ENCODE results near the gene BTBD18.

Gene BTBD18

GRCh38 chr11:57776577-57777210 is 25.1 kb upstream of the BTBD18 start:
- no peak for DNase-seq (ENCODE audit: low read depth in 4 of 4, low spot score in 1 of 4)

GRCh38 chr11:57776031-57776521 is 24.5 kb upstream of the BTBD18 start:
- DNase-seq (ENCODE audit: low read depth in 4 of 4, low spot score in 1 of 4): no peak

- DNase-seq (ENCODE audit: low read depth in 4 of 4, low spot score in 1 of 4): no peak
These were observed 23.9 kb upstream of the BTBD18 start for GRCh38 chr11:57775491-57775890.

DNA sequence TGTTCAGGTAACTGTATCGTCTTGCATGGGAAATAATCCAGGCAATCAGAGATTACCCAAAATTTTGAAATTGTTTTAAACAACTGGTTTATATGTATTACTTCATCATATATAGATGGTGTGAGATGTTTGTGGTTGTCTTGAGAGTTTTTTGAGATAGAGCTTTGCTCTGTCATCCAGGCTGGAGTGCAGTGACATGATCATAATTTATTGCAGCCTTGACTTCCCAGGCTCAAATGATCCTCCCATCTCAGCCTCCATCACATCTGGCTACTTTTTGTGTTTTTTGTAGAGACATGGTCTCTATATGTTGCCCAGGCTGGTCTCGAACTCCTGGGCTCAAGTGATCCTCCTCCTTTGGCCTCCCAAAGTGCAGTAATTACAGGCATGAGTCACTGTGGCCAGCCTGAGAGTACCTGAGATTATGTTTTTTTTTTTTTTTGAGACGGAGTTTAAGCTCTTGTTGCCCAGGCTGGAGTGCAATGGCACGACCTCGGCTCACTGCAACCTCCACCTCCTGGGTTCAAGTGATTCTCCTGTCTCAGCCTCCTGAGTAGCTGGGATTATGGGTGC is 21.5 kb upstream of the BTBD18 start:
- no peak for DNase-seq (ENCODE audit: low read depth in 4 of 4, low spot score in 1 of 4)

DNA sequence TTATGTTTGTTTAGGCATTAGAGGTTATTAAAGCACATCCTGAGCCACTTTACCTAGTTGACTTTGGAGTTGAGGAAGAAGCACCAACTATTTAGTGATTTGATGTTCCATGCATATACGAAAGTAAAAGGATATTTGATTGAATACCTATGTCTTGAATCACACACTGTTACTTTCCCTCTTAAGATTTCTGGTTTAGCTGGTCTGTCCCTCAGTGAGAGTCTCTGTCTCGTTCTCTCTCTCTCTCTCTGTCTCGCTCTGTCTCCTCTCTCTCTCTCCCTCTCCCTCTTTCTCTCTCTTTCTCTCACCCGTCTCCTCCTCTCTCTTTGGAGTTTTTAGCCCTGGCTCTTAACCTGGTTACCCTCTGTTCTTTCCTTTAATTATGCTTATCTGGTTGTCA is 20.9 kb upstream of the BTBD18 start:
- no peak for DNase-seq (ENCODE audit: low read depth in 4 of 4, low spot score in 1 of 4)

DNA sequence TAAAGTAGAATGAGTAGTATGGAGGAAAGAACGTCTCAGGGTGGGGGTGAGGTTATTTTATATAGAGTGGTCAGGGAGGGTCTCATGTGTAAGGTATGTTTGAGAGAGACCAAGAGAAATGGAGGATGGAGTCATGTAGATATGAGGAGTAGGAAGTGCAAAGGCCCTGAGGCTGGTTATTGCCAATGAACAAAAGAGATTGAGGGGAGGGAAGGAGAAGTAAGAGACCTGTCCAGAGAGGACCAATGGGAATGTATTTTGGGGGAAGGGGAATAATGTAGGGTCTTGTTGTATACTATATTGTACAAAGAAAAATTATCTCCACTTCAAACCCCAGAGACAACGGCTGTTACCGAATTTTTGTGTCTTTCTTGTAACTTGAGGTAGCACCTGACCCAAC is 19.7 kb upstream of the BTBD18 start:
- no peak for DNase-seq (ENCODE audit: low read depth in 4 of 4, low spot score in 1 of 4)

DNA sequence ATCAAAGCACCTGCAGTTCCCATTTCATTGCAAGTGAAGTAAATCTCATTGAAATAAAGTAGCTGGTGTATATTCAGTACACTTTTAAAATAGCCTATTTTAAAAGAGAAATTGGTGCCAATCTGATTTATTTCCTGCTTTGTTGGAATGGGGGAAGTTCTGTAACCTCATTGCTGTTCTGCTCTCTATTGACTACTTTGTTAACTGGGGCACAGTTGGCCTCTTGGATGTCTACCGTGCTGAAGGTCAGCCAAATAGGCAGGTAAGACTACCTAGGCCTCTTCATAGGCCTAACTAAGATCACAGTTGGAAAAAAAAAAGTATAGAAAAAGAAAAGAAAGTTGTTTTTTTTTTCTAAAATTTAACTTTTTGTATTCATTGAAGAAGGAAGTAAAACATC is 19.2 kb upstream of the BTBD18 start:
- DNase-seq (ENCODE audit: low read depth in 4 of 4, low spot score in 1 of 4): no peak

- no peak for DNase-seq (ENCODE audit: low read depth in 4 of 4, low spot score in 1 of 4)
These were observed 13.4 kb upstream of the BTBD18 start for GRCh38 chr11:57764972-57765371.

DNA sequence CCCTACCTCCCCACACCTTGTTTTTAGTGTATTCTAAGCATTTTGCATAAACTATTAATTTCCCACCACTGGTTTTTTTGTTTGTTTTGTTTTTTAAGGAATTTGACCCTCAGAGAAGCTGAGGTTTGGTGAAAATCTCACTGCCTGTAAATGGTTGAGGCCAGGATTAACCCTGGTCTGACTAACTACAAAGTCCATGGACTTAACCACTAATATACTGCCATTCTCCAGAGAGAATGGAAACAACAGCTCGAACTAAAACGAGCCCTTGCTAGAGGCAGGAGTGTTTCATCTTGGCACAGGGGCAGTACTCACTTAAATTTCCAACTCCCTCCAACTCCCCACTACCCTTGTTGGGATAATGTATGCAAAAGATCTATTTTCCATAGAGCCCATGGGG is 12.9 kb upstream of the BTBD18 start:
- no peak for DNase-seq (ENCODE audit: low read depth in 4 of 4, low spot score in 1 of 4)

GRCh38 chr11:57764021-57764420 is 12.4 kb upstream of the BTBD18 start:
- DNase-seq (ENCODE audit: low read depth in 4 of 4, low spot score in 1 of 4): no peak

DNA sequence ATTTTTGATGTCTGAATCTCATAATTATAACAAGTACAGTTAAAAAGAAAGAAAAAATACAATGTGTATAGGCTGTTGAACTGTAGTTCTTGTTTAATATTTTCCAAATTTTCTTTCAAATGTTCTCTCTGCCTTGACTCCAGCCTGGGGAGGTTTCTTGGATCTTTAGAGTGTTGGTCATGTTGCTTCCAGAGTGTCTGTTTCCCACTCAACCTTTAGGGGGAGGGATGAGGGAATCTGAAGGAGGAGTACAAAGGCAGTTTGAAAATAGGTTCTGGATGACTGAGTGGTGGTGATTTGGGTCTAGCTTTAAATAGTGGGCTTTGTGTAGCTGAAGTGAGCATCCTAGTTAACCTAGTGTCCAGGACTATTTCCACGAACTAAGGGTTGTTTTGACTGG is 11.9 kb upstream of the BTBD18 start:
- no peak for DNase-seq (ENCODE audit: low read depth in 4 of 4, low spot score in 1 of 4)

- DNase-seq (ENCODE audit: low read depth in 4 of 4, low spot score in 1 of 4): no peak
These were observed 10.7 kb upstream of the BTBD18 start for GRCh38 chr11:57762235-57762861.

GRCh38 chr11:57761301-57762234 is 9.9 kb upstream of the BTBD18 start, which contains the start of gene CTNND1:
TSS of gene CTNND1 (plus strand) at chr11:57761802. CDS start at chr11:57791479, 29,677 bp downstream.
- no peak for DNase-seq (ENCODE audit: low read depth in 4 of 4, low spot score in 1 of 4)

DNA sequence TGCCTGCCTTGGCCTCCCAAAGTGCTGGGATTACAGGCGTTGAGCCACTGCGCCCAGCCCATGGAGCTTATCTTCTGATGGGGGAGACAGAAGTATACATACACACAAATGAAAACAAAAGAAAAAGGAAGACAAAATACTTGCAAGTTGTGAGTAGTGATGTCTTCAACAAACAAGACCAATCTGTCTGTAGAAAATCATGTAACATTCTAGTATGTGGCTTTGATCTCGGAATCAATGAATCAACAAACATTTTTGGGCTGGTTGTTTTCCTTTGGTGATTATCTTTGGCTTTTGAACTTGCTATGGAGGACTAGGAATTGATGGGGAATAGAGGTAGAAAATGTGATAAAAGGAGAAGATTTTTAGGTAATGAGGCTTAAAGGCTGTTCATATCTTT is 6.6 kb upstream of the BTBD18 start:
- no peak for DNase-seq (ENCODE audit: low read depth in 4 of 4, low spot score in 1 of 4)

DNA sequence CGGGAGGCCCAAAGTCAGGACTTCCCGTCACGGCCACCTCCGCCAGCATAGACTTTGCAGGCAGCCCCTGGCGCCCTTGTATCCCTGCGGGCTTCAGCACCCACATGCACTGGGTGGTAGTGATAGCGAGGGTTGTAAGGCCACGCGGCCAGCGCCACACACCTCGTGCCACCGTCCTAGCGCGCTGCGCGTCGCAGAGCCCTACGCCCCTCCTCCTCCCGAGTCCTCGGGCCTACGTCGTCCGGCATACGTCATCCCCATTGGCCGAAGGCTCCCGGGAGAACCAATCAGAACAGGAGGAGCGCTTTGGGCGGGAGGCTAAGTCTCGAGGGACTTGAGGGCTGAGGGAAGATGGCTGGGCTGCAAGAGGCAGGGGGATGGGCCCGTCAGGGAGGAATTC is 1.3 kb upstream of the BTBD18 start:
- DNase-seq (ENCODE audit: low read depth in 4 of 4, low spot score in 1 of 4): no peak

GRCh38 chr11:57751176-57751575 is 443 bp downstream of the BTBD18 start:
- DNase-seq (ENCODE audit: low read depth in 4 of 4, low spot score in 1 of 4): no peak

DNA sequence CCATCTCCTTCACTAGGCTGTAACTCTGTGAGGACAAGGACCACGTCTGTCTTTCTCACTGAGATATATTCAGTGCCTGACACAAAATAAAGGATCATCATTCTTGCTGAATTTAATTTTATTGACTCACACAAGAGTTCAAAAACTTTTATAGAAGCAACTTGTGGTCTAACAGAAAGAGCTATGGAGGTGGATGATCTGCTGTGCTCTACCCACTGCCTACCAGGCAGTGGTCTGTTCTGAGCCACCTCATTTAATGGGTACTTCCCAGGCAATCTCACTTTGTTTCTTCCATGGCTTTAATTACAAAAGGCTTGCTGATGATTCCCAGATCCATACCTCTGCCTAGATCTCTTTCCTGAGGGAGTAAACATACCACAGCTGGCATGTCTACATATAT is 4.7 kb downstream of the BTBD18 start:
- no peak for DNase-seq (ENCODE audit: low read depth in 4 of 4, low spot score in 1 of 4)

DNA sequence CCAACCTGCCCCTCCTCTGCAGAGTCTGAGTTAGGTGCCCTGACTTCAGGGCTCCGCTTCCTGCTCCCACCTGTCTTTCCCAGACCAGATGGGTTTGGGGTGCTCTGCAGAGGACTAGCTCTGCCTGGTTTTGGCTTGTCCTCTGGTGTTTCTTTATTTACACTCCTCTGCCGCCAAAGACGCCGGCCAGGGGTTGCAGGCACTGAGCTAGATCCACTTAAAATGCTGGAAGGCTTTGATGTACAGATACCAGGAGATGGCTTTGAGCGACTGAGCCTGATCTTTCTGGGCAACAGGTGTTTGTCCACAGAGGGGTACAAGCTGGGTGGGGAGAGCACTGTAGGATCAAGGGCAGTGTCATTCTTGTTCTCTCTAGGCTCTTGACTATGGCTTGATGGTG is 6.4 kb downstream of the BTBD18 start:
- DNase-seq (ENCODE audit: low read depth in 4 of 4, low spot score in 1 of 4): no peak

GRCh38 chr11:57744357-57744756 is 7.3 kb downstream of the BTBD18 start:
- DNase-seq (ENCODE audit: low read depth in 4 of 4, low spot score in 1 of 4): no peak

DNA sequence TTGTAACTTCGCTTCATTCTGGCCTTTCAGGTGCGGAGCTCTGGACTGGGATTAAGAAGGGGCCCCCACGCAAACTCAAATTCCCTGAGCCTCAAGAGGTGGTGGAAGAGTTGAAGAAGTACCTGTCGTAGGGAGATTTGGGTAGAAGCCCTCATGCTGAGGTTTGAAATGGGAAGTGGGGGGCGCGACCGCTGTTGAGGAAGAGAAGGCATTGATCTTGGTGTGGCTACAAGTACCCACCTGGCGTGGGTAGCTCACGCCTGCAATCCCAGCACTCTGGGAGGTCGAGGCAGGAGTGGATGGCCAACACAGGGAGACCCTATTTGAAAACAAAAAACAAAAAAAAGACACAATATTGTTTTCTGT is 9.5 kb downstream of the BTBD18 start:
- DNase-seq (ENCODE audit: low read depth in 4 of 4, low spot score in 1 of 4): no peak

Data from stimulated activated CD4-positive, alpha-beta T cell treated with anti-CD3 and anti-CD28 coated beads, Interleukin-1b, Interleukin-23, amount 100 ng/mL, for 24 hours (primary cell).